Mesenteric fat pad (tissue), 1 donor: ENCODE measurements around the gene DNAH3. TPM values are rescaled to one million over a fixed set of nuclear protein-coding genes. Genes with fewer than 3 reads are reported as not detected.
A peak's percentile ranks its signal among the peaks of the same experiment; 100 is the strongest.
"Not testable (repeated sequence)": the region's sequence is repeated elsewhere in the genome, so short reads cannot be mapped to it uniquely, and the experiment has no call there.

Experiments used
- DNase-seq: peaks from one replicate; pipeline ENCODE4 v3.0.0-alpha.2; 2020; ENCODE audit warnings: low spot score
- total RNA-seq: library from RNA; stranded (reverse); fragmentation: NEBNext Ultra II Directional; extraction: Animal tissue kit (Norgen Biotek cat#: 25700); gene quantifications from one replicate; pipeline ENCODE4 v1.2.1, GENCODE V29; 2021
- donor health status: DM: yes; HTN: yes; CAD: no.

Gene DNAH3
- total RNA-seq, 1 donor from 2014 or later = 0.10 TPM

GRCh38 chr16:21023509-21024202 lies 127.0 kb downstream of the DNAH3 start:
- no peak for DNase-seq

- no peak for DNase-seq
These were observed 129.3 kb downstream of the DNAH3 start for GRCh38 chr16:21021316-21021715.

GRCh38 chr16:21009815-21010214 lies 140.8 kb downstream of the DNAH3 start:
- DNase-seq = no peak

- DNase-seq = no peak
These were observed 145.6 kb downstream of the DNAH3 start for GRCh38 chr16:21005008-21005407.

GRCh38 chr16:21001262-21001661 lies 149.4 kb downstream of the DNAH3 start:
- no peak for DNase-seq

GRCh38 chr16:20997147-20997546 lies 153.5 kb downstream of the DNAH3 start:
- no peak for DNase-seq

GRCh38 chr16:20995711-20996110 lies 154.9 kb downstream of the DNAH3 start:
- no peak for DNase-seq

- DNase-seq = not testable (repeated sequence)
These were observed 161.1 kb downstream of the DNAH3 start for GRCh38 chr16:20989496-20990070.

GRCh38 chr16:20987049-20987448 lies 163.6 kb downstream of the DNAH3 start:
- no peak for DNase-seq

- peak; percentile 6 for DNase-seq
These were observed 166.6 kb downstream of the DNAH3 start for GRCh38 chr16:20984019-20984418.

- DNase-seq = peak; percentile 22
These were observed 174.1 kb downstream of the DNAH3 start for GRCh38 chr16:20976576-20976975.

- not testable (repeated sequence) for DNase-seq
These were observed 177.4 kb downstream of the DNAH3 start for GRCh38 chr16:20973201-20973600.

- DNase-seq = no peak
These were observed 179.2 kb downstream of the DNAH3 start for GRCh38 chr16:20971401-20971800.

GRCh38 chr16:20969386-20969785 lies 181.3 kb downstream of the DNAH3 start:
- DNase-seq = no peak

- DNase-seq = no peak
These were observed 181.9 kb downstream of the DNAH3 start for GRCh38 chr16:20968765-20969164.

GRCh38 chr16:20960899-20961298 lies 189.7 kb downstream of the DNAH3 start:
- no peak for DNase-seq

GRCh38 chr16:20957153-20957552 lies 193.5 kb downstream of the DNAH3 start:
- no peak for DNase-seq

GRCh38 chr16:20956319-20956718 lies 194.3 kb downstream of the DNAH3 start:
- no peak for DNase-seq

GRCh38 chr16:20954574-20954973 lies 196.1 kb downstream of the DNAH3 start:
- no peak for DNase-seq

GRCh38 chr16:20952139-20952920 lies 198.3 kb downstream of the DNAH3 start:
- no peak for DNase-seq

GRCh38 chr16:20950294-20950693 lies 200.4 kb downstream of the DNAH3 start:
- no peak for DNase-seq

GRCh38 chr16:20949660-20950059 lies 201.0 kb downstream of the DNAH3 start:
- no peak for DNase-seq
